Keratinocyte (primary cell): Measurements from ENCODE around the gene ARHGEF6. TPM values are rescaled to one million over a fixed set of nuclear protein-coding genes. Genes with fewer than 3 reads are reported as not detected.

ENCODE experiments used
- DNase-seq: peaks from one replicate; pipeline ENCODE4 v3.0.0-alpha.2; 2011; ENCODE audit warnings: low read depth, missing footprints, low spot score
- FAIRE-seq: peaks from 2 replicates; lab custom pipeline; 2011; peaks lifted over from hg19 to GRCh38; lab: Jason Lieb, UNC
- H2AFZ ChIP-seq: 2 replicates; pipeline ENCODE4 v1.6.0; 2012; ENCODE audit warnings: low read length, control low read depth, inconsistent platforms; ENCODE audit not compliant: control insufficient read depth
- H3K27ac ChIP-seq: 2 replicates; pipeline ENCODE4 v1.5.1; 2011; ENCODE audit warnings: low read length; ENCODE audit not compliant: control insufficient read depth, insufficient read depth
- H3K27me3 ChIP-seq: 3 replicates; pipeline ENCODE4 v1.6.0; 2011; ENCODE audit warnings: low read length; ENCODE audit not compliant: control insufficient read depth, insufficient read depth; ENCODE audit errors: extremely low read depth
- H3K36me3 ChIP-seq, 2 experiments: 2 replicates in 1 of 2; 3 replicates in 1 of 2; pipeline ENCODE4 v1.5.1; 2011; ENCODE audit warnings: low read length in 2 of 2, mild to moderate bottlenecking in 1 of 2; ENCODE audit not compliant: control insufficient read depth in 2 of 2, insufficient read depth in 2 of 2; ENCODE audit errors: extremely low read depth in 1 of 2
- H3K4me1 ChIP-seq: 3 replicates; pipeline ENCODE4 v1.5.1; 2011; ENCODE audit warnings: low read length; ENCODE audit not compliant: control insufficient read depth, insufficient read depth; ENCODE audit errors: extremely low read depth
- H3K4me2 ChIP-seq: 3 replicates; pipeline ENCODE4 v1.6.0; 2011; ENCODE audit warnings: low read depth, low read length; ENCODE audit not compliant: control insufficient read depth, insufficient read depth; ENCODE audit errors: extremely low read depth
- H3K4me3 ChIP-seq, 3 experiments: fragments of 200-600 bp in 1 of 3; sonication (generic) in 1 of 3; 2 replicates in 2 of 3; 3 replicates in 1 of 3; pipeline ENCODE4 v1.5.1; 2011 to 2016; ENCODE audit warnings: low read length in 3 of 3, mild to moderate bottlenecking in 3 of 3, control low read depth in 2 of 3, inconsistent platforms in 1 of 3, low read depth in 1 of 3, mixed read lengths in 1 of 3, mixed run types in 1 of 3, moderate library complexity in 1 of 3; ENCODE audit not compliant: control insufficient read depth in 2 of 3, insufficient read depth in 2 of 3; ENCODE audit errors: extremely low read depth in 1 of 3
- H3K79me2 ChIP-seq: 2 replicates; pipeline ENCODE4 v1.6.0; 2012; ENCODE audit warnings: low read length; ENCODE audit not compliant: control insufficient read depth, insufficient read depth
- H3K9ac ChIP-seq: 3 replicates; pipeline ENCODE4 v1.6.0; 2011; ENCODE audit warnings: low read length; ENCODE audit not compliant: control insufficient read depth, insufficient read depth; ENCODE audit errors: extremely low read depth
- H3K9me1 ChIP-seq: 3 replicates; pipeline ENCODE4 v1.6.0; 2011; ENCODE audit warnings: low read length; ENCODE audit not compliant: control insufficient read depth, insufficient read depth; ENCODE audit errors: extremely low read depth
- H3K9me3 ChIP-seq: 2 replicates; pipeline ENCODE4 v1.5.1; 2012; ENCODE audit warnings: low read depth, low read length; ENCODE audit not compliant: control insufficient read depth
- H4K20me1 ChIP-seq: 3 replicates; pipeline ENCODE4 v1.6.0; 2011; ENCODE audit warnings: low read length; ENCODE audit not compliant: control insufficient read depth, insufficient read depth; ENCODE audit errors: extremely low read depth
- EZH2 ChIP-seq: IDR thresholded peaks from one replicate; pipeline ENCODE4 v1.6.1; 2012; ENCODE audit warnings: inconsistent platforms, mild to moderate bottlenecking, low read length, moderate library complexity
- dilution Hi-C: fragments of 300-500 bp; cut with MboI; formaldehyde crosslinking; loops from one replicate; pipeline ENCODE4 v1.7.0; 2020; ENCODE audit warnings: low sequenced_read_pairs; ENCODE audit not compliant: extremely low pct_ligation_motif_present
- polyA plus RNA-seq, 5 experiments: library from polyadenylated mRNA; depleted of rRNA in 3 of 5; stranded (reverse) in 3 of 5; stranded (forward) in 1 of 5; unstranded in 1 of 5; fragments of >200 nt; gene quantifications; 1 replicate in 1 of 5; 2 replicates in 3 of 5; 3 replicates in 1 of 5; pipeline versions ENCODE4 v1.2.1 to v1.2.3, GENCODE V29; 2011 to 2012; ENCODE audit warnings: missing spikeins in 2 of 5, low read depth in 1 of 5, low replicate concordance in 1 of 5
- TF ChIP-seq, protein P1 (sequence below), 3 experiments: IDR thresholded peaks in 1 of 3; conservative IDR thresholded peaks in 1 of 3; optimal IDR thresholded peaks in 1 of 3; 2 replicates in 2 of 3; 3 replicates in 1 of 3; pipeline versions ENCODE3 to v1.5.1; 2011; ENCODE audit warnings: low read length in 3 of 3, mild to moderate bottlenecking in 3 of 3, moderate library complexity in 2 of 3, control low read depth in 1 of 3, inconsistent platforms in 1 of 3; ENCODE audit not compliant: insufficient read depth in 2 of 3; ENCODE audit errors: extremely low read depth in 1 of 3

ARHGEF6 gene
- polyA plus RNA-seq, 1 donor (not counting 4 experiments of a cell fraction or from before 2014, with no cell fraction given): 0.18 TPM

DNA sequence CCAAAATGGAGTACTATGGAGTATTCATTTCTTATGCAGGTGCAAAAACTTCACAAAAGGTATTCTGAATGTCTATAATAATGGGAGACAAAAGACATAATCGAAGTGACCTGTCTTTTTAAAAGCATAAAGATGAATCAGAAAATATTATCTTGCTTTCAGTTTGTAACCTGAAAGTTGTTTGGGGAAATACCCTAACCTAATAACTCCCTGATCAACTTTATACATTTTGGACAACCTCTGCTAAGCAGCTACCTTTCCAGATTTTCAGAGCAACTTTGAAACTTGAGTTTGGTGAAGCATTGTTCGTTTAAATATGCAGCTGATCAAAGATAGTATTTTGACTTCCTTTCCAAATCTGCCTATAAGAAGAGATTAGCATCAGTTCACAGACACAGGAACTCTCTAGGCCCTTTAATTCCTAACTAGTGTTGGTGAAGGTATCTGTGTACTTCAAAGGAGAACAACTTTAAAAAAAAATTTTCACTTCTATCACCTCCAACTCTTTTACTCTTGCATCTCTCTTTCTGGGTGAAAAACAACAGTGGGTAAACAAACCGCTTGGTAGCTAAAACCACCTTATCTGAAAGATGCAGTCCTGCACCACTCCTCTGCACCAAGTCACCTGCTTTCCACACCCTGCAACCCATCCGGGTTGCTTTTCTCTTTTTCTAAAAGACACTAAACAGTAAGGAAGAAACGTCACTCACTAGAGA lies 106.3 kb downstream of the ARHGEF6 start:
- no peaks in the 10 kb centered on the region for H4K20me1 ChIP-seq
- H3K27me3 ChIP-seq: no peaks in the 10 kb centered on the region
- no peaks in the 10 kb centered on the region for H3K9me1 ChIP-seq
- H2AFZ ChIP-seq: no peak overlapping the region
- no peak overlapping the region for H3K27ac ChIP-seq
- no peaks in the 10 kb centered on the region for H3K79me2 ChIP-seq
- no peaks in the 10 kb centered on the region for H3K36me3 ChIP-seq
- DNase-seq: no peak
- FAIRE-seq: no peak
- no peaks in the 10 kb centered on the region for H3K4me1 ChIP-seq
- no peak overlapping the region for H3K9ac ChIP-seq
- TF ChIP-seq, protein P1, sequence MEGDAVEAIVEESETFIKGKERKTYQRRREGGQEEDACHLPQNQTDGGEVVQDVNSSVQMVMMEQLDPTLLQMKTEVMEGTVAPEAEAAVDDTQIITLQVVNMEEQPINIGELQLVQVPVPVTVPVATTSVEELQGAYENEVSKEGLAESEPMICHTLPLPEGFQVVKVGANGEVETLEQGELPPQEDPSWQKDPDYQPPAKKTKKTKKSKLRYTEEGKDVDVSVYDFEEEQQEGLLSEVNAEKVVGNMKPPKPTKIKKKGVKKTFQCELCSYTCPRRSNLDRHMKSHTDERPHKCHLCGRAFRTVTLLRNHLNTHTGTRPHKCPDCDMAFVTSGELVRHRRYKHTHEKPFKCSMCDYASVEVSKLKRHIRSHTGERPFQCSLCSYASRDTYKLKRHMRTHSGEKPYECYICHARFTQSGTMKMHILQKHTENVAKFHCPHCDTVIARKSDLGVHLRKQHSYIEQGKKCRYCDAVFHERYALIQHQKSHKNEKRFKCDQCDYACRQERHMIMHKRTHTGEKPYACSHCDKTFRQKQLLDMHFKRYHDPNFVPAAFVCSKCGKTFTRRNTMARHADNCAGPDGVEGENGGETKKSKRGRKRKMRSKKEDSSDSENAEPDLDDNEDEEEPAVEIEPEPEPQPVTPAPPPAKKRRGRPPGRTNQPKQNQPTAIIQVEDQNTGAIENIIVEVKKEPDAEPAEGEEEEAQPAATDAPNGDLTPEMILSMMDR (optimal IDR thresholded peaks at IDR 0.05 in 1 of 3, IDR thresholded peaks at IDR 0.05 in 1 of 3, conservative IDR thresholded peaks at IDR 0.05 in 1 of 3; ENCODE audit: extremely low read depth in 1 of 3, insufficient read depth in 2 of 3, low read length in 3 of 3): no peak
- no peak for TF ChIP-seq EZH2
- H3K4me2 ChIP-seq: no peak overlapping the region
- no peaks in the 10 kb centered on the region for H3K9me3 ChIP-seq
- dilution Hi-C loops: no loop called here
- no peak overlapping the region for H3K4me3 ChIP-seq

GRCh38 chrX:136671006-136671610 lies 109.6 kb downstream of the ARHGEF6 start:
- Histone ChIP-seq H3K36me3 (no peaks in the 10 kb centered on the region), H2AFZ (no peak overlapping the region), H3K9me3 (no peaks in the 10 kb centered on the region), H4K20me1 (no peaks in the 10 kb centered on the region), H3K4me1 (no peaks in the 10 kb centered on the region), H3K27ac (no peak overlapping the region), H3K27me3 (no peaks in the 10 kb centered on the region), H3K9me1 (no peaks in the 10 kb centered on the region), H3K4me3 (no peak overlapping the region), H3K9ac (no peak overlapping the region), H3K79me2 (no peaks in the 10 kb centered on the region), H3K4me2 (no peak overlapping the region)
- DNase-seq (no peak), FAIRE-seq (no peak)
- dilution Hi-C loops: no loop called here
- TF ChIP-seq EZH2: no peak
- TF ChIP-seq, protein P1 (optimal IDR thresholded peaks at IDR 0.05 in 1 of 3, IDR thresholded peaks at IDR 0.05 in 1 of 3, conservative IDR thresholded peaks at IDR 0.05 in 1 of 3; ENCODE audit: extremely low read depth in 1 of 3, insufficient read depth in 2 of 3, low read length in 3 of 3): no peak
